Trophoblast cell (in vitro differentiated cells and primary cell): ENCODE results near the gene TNFSF11.

ENCODE experiments used
- DNase-seq, 2 donors: peaks; one replicate each; pipeline ENCODE4 v3.0.0-alpha.2; 2016
- H2AFZ ChIP-seq: 2 replicates; pipeline ENCODE4 v1.6.1; 2013; ENCODE audit warnings: low read length, moderate library complexity, mild to moderate bottlenecking; ENCODE audit not compliant: insufficient read depth, poor library complexity
- H2AK5ac ChIP-seq: 2 replicates; pipeline ENCODE4 v1.6.1; 2013; ENCODE audit warnings: mild to moderate bottlenecking, low read length
- H2BK120ac ChIP-seq: 2 replicates; pipeline ENCODE4 v1.6.1; 2013; ENCODE audit warnings: low read length, mild to moderate bottlenecking, moderate library complexity; ENCODE audit not compliant: insufficient read depth, poor library complexity
- H2BK12ac ChIP-seq: 2 replicates; pipeline ENCODE4 v1.6.1; 2013; ENCODE audit warnings: mild to moderate bottlenecking, low read length, moderate library complexity
- H2BK5ac ChIP-seq: 2 replicates; pipeline ENCODE4 v1.6.1; 2013; ENCODE audit warnings: low read length, low read depth, moderate library complexity, mild to moderate bottlenecking; ENCODE audit not compliant: poor library complexity
- H3K14ac ChIP-seq: 2 replicates; pipeline ENCODE4 v1.6.1; 2013; ENCODE audit warnings: mild to moderate bottlenecking, low read length
- H3K18ac ChIP-seq: 2 replicates; pipeline ENCODE4 v1.6.1; 2013; ENCODE audit warnings: mild to moderate bottlenecking, low read length
- H3K23ac ChIP-seq: 2 replicates; pipeline ENCODE4 v1.6.1; 2013; ENCODE audit warnings: low read length
- H3K27ac ChIP-seq: 2 replicates; pipeline ENCODE4 v1.5.1; 2013; ENCODE audit warnings: low read depth, mild to moderate bottlenecking, inconsistent platforms, low read length, moderate library complexity
- H3K27me3 ChIP-seq: 2 replicates; pipeline ENCODE4 v1.6.1; 2013; ENCODE audit warnings: inconsistent platforms, mild to moderate bottlenecking, low read length, moderate library complexity; ENCODE audit not compliant: insufficient read depth
- H3K36me3 ChIP-seq, 2 experiments: 1 replicate in 1 of 2; 2 replicates in 1 of 2; pipeline ENCODE4 v1.6.1; 2013; ENCODE audit warnings: low read length in 2 of 2, mild to moderate bottlenecking in 2 of 2, moderate library complexity in 1 of 2; ENCODE audit not compliant: insufficient read depth in 2 of 2, control insufficient read depth in 1 of 2
- H3K4ac ChIP-seq: 2 replicates; pipeline ENCODE4 v1.6.1; 2013; ENCODE audit warnings: low read depth, mild to moderate bottlenecking, low read length, moderate library complexity
- H3K4me1 ChIP-seq, 2 experiments: 1 replicate in 1 of 2; 2 replicates in 1 of 2; pipeline ENCODE4 v1.6.1; 2013; ENCODE audit warnings: low read length in 2 of 2, mild to moderate bottlenecking in 2 of 2, moderate library complexity in 1 of 2; ENCODE audit not compliant: insufficient read depth in 2 of 2, control insufficient read depth in 1 of 2
- H3K4me2 ChIP-seq: 2 replicates; pipeline ENCODE4 v1.6.1; 2013; ENCODE audit warnings: inconsistent platforms, mild to moderate bottlenecking, low read length, moderate library complexity
- H3K4me3 ChIP-seq: 2 replicates; pipeline ENCODE4 v1.5.1; 2013; ENCODE audit warnings: mild to moderate bottlenecking, low read depth, low read length, inconsistent platforms
- H3K79me1 ChIP-seq: one replicate; pipeline ENCODE4 v1.6.1; 2013; ENCODE audit warnings: low read length
- H3K79me2 ChIP-seq: 2 replicates; pipeline ENCODE4 v1.6.1; 2013; ENCODE audit warnings: low read length, mild to moderate bottlenecking; ENCODE audit not compliant: control insufficient read depth, insufficient read depth, poor library complexity
- H3K9ac ChIP-seq: 2 replicates; pipeline ENCODE4 v1.6.1; 2013; ENCODE audit warnings: mild to moderate bottlenecking, low read length
- H3K9me3 ChIP-seq: 2 replicates; pipeline ENCODE4 v1.6.1; 2013; ENCODE audit warnings: low read depth, mild to moderate bottlenecking, control low read depth, inconsistent platforms, low read length; ENCODE audit not compliant: insufficient read depth
- H4K12ac ChIP-seq: 2 replicates; pipeline ENCODE4 v1.6.1; 2013; ENCODE audit warnings: low read depth, mild to moderate bottlenecking, low read length, moderate library complexity
- H4K8ac ChIP-seq: 2 replicates; pipeline ENCODE4 v1.6.1; 2013; ENCODE audit warnings: low read depth, mild to moderate bottlenecking, low read length, moderate library complexity
- H4K91ac ChIP-seq: one replicate; pipeline ENCODE4 v1.6.1; 2013; ENCODE audit warnings: low read depth, mild to moderate bottlenecking, low read length, moderate library complexity
- WGBS: extraction: QIAGEN DNeasy Blood & Tissue Kit; methylation state at CpG from one replicate; pipeline ENCODE4 v1.1.7; 2013; ENCODE audit warnings: missing lambda C conversion rate; ENCODE audit not compliant: insufficient read length, insufficient coverage; ENCODE audit errors: extremely low coverage; 5-methylcytosine and 5-hydroxymethylcytosine counted together

TNFSF11 gene

GRCh38 chr13:42526804-42527203 is 47.1 kb upstream of the TNFSF11 start:
- Histone ChIP-seq H2AFZ (no peak overlapping the region), H3K27ac (no peak overlapping the region), H2BK120ac (no peak overlapping the region), H3K4me2 (no peak overlapping the region), H3K4me3 (no peak overlapping the region), H3K4ac (no peak overlapping the region), H2BK5ac (no peak overlapping the region), H3K14ac (no peak overlapping the region), H3K18ac (no peak overlapping the region), H4K91ac (no peak overlapping the region), H3K36me3 (no peaks in the 10 kb centered on the region), H4K12ac (no peak overlapping the region), H3K27me3 (no peaks in the 10 kb centered on the region), H3K9me3 (no peaks in the 10 kb centered on the region), H3K79me1 (no peaks in the 10 kb centered on the region), H3K79me2 (no peaks in the 10 kb centered on the region), H3K9ac (no peak overlapping the region), H2BK12ac (no peak overlapping the region), H3K23ac (no peak overlapping the region), H2AK5ac (no peak overlapping the region), H3K4me1 (peaks cover 0 to 6% of the 10 kb centered on the region in 2 experiments), H4K8ac (no peak overlapping the region)
- no CpG with 5 or more reads among the region's 3 CpGs for WGBS
- DNase-seq, result no peak

- no peak overlapping the region for H4K12ac ChIP-seq
- H3K4me1 ChIP-seq, result no peaks in the 10 kb centered on the region
- H4K8ac ChIP-seq, result no peak overlapping the region
- H3K27me3 ChIP-seq, result no peaks in the 10 kb centered on the region
- H4K91ac ChIP-seq, result no peak overlapping the region
- H3K18ac ChIP-seq, result no peak overlapping the region
- H3K36me3 ChIP-seq, result no peaks in the 10 kb centered on the region
- H2AFZ ChIP-seq, result no peak overlapping the region
- WGBS, result no CpG with 5 or more reads among the region's 4 CpGs
- no peak for DNase-seq
- no peak overlapping the region for H3K4ac ChIP-seq
- no peak overlapping the region for H3K9ac ChIP-seq
- H2BK12ac ChIP-seq, result no peak overlapping the region
- no peak overlapping the region for H2BK120ac ChIP-seq
- H3K23ac ChIP-seq, result no peak overlapping the region
- H3K27ac ChIP-seq, result no peak overlapping the region
- no peak overlapping the region for H2AK5ac ChIP-seq
- H2BK5ac ChIP-seq, result no peak overlapping the region
- H3K4me3 ChIP-seq, result no peak overlapping the region
- H3K4me2 ChIP-seq, result no peak overlapping the region
- no peak overlapping the region for H3K14ac ChIP-seq
- H3K79me2 ChIP-seq, result no peaks in the 10 kb centered on the region
- H3K9me3 ChIP-seq, result no peaks in the 10 kb centered on the region
- H3K79me1 ChIP-seq, result no peaks in the 10 kb centered on the region
These were observed 41.2 kb upstream of the TNFSF11 start for GRCh38 chr13:42532561-42533335.

GRCh38 chr13:42533336-42533591 is 40.7 kb upstream of the TNFSF11 start:
- no peak overlapping the region for H3K14ac ChIP-seq
- H4K8ac ChIP-seq, result no peak overlapping the region
- no peak overlapping the region for H2AFZ ChIP-seq
- no peak overlapping the region for H2BK120ac ChIP-seq
- H2BK12ac ChIP-seq, result no peak overlapping the region
- H3K18ac ChIP-seq, result no peak overlapping the region
- H3K79me2 ChIP-seq, result no peaks in the 10 kb centered on the region
- H3K36me3 ChIP-seq, result no peaks in the 10 kb centered on the region
- no peaks in the 10 kb centered on the region for H3K9me3 ChIP-seq
- no peak for DNase-seq
- H3K27ac ChIP-seq, result no peak overlapping the region
- WGBS, result no CpG with 5 or more reads among the region's 1 CpG
- no peaks in the 10 kb centered on the region for H3K27me3 ChIP-seq
- no peak overlapping the region for H3K4me2 ChIP-seq
- no peak overlapping the region for H4K12ac ChIP-seq
- no peak overlapping the region for H4K91ac ChIP-seq
- H3K4ac ChIP-seq, result no peak overlapping the region
- H3K9ac ChIP-seq, result no peak overlapping the region
- H2BK5ac ChIP-seq, result no peak overlapping the region
- H3K4me1 ChIP-seq, result no peaks in the 10 kb centered on the region
- no peak overlapping the region for H3K4me3 ChIP-seq
- H2AK5ac ChIP-seq, result no peak overlapping the region
- no peak overlapping the region for H3K23ac ChIP-seq
- H3K79me1 ChIP-seq, result no peaks in the 10 kb centered on the region

DNA sequence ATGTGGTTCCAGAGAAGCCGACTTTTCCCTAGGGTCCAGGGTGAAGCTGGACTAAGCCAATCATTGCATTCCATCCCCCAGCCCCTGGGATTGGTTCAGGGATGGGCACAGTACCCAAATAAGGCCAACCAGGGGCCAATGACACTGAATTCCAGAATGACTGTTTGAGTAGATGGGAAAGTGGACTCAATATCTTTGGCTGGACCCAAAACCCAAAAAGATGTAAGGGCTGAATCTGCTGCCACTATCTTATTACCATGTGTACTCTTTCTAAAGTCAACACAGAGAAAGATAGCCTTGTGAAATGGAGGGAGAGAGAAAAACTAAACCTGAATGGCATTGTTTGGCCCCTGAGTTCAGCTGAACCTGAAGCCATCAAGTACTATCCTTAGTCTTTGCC is 39.2 kb upstream of the TNFSF11 start:
- Histone ChIP-seq H3K36me3 (no peaks in the 10 kb centered on the region), H2BK120ac (no peak overlapping the region), H4K91ac (no peak overlapping the region), H3K23ac (no peak overlapping the region), H3K79me2 (no peaks in the 10 kb centered on the region), H3K9me3 (no peaks in the 10 kb centered on the region), H3K14ac (no peak overlapping the region), H3K18ac (no peak overlapping the region), H3K4ac (no peak overlapping the region), H3K9ac (no peak overlapping the region), H4K8ac (no peak overlapping the region), H2BK5ac (no peak overlapping the region), H3K4me3 (no peak overlapping the region), H2AFZ (no peak overlapping the region), H3K79me1 (no peaks in the 10 kb centered on the region), H3K4me1 (no peaks in the 10 kb centered on the region), H3K27me3 (no peaks in the 10 kb centered on the region), H3K27ac (no peak overlapping the region), H2AK5ac (no peak overlapping the region), H2BK12ac (no peak overlapping the region), H3K4me2 (no peak overlapping the region), H4K12ac (no peak overlapping the region)
- no CpG with 5 or more reads among the region's 1 CpG for WGBS
- no peak for DNase-seq
